ENCODE results near the gene CFAP61. TPM values are rescaled to one million over a fixed set of nuclear protein-coding genes. Genes with fewer than 3 reads are reported as not detected.

The CFAP61 gene
- total RNA-seq, 1 donor from 2014 or later: not detected

DNA sequence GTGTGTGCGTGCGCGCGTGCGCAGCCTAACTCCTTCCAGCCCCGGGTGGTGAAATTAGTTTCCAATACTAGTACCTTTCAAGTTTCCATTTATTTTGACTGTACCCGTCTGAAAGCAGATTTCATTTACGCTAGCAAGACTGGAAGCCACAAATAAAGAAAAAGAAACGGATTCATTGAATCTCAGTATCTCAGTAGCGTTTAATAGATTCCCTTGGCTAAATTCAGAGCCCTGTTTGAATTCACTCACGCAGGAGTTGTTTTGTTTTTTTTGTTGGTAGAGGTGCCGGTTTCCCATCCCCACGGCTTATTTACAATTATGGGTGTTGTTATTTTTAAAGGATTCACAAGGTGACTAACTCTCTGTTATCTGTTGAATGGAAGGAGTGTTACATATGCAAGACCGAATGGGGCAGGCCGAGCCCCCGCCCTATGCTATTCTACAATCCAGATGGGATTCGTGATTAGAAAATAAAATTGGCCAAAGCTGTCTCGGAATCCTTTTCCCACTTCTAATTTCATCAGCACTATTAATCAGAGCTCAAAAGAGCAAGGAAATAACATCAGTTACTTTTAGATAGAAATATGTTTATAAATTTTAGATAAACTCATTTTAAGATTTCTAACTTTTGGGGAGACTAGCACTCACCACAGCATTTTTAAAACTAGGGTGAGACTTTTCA, 313.3 kb downstream of the CFAP61 start:
- Mint-ChIP-seq H3K9me3 (ENCODE audit: unreplicated experiment) (peaks cover 9% of the 10 kb centered on the region), H3K36me3 (ENCODE audit: low read depth, unreplicated experiment) (no peaks in the 10 kb centered on the region), H3K27me3 (ENCODE audit: low read depth, unreplicated experiment) (peaks cover 59% of the 10 kb centered on the region), H3K4me1 (ENCODE audit: low read depth, unreplicated experiment) (peaks cover 6% of the 10 kb centered on the region), H3K4me3 (ENCODE audit: unreplicated experiment) (no peak overlapping the region), H3K27ac (ENCODE audit: unreplicated experiment) (peak overlapping the region; percentile 80)
- no peak overlapping the region for H3K9ac ChIP-seq (ENCODE audit: low read length)
- peaks cover 4% of the 10 kb centered on the region for H3K9me3 ChIP-seq (ENCODE audit: insufficient read depth, low read depth, low read length)
- no peak overlapping the region for H3K4me3 ChIP-seq (ENCODE audit: insufficient read depth, low read depth, low read length)
- H3K27me3 ChIP-seq (ENCODE audit: insufficient read depth, low read length): peaks cover 71% of the 10 kb centered on the region
- no peaks in the 10 kb centered on the region for H3K79me2 ChIP-seq (ENCODE audit: insufficient read depth, low read length)
- DNase-seq (ENCODE audit: low read depth): no peak
- TF ChIP-seq, protein P1, sequence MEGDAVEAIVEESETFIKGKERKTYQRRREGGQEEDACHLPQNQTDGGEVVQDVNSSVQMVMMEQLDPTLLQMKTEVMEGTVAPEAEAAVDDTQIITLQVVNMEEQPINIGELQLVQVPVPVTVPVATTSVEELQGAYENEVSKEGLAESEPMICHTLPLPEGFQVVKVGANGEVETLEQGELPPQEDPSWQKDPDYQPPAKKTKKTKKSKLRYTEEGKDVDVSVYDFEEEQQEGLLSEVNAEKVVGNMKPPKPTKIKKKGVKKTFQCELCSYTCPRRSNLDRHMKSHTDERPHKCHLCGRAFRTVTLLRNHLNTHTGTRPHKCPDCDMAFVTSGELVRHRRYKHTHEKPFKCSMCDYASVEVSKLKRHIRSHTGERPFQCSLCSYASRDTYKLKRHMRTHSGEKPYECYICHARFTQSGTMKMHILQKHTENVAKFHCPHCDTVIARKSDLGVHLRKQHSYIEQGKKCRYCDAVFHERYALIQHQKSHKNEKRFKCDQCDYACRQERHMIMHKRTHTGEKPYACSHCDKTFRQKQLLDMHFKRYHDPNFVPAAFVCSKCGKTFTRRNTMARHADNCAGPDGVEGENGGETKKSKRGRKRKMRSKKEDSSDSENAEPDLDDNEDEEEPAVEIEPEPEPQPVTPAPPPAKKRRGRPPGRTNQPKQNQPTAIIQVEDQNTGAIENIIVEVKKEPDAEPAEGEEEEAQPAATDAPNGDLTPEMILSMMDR (IDR thresholded peaks at IDR 0.05; ENCODE audit: insufficient read depth, low read depth, low read length): no peak
- TF ChIP-seq EZH2 (IDR thresholded peaks at IDR 0.05; ENCODE audit: insufficient read depth, low read length): no peak
- no peak overlapping the region for H3K27ac ChIP-seq (ENCODE audit: low read depth, low read length)
- no peak overlapping the region for H2AFZ ChIP-seq (ENCODE audit: low read depth, low read length)
- no peaks in the 10 kb centered on the region for H4K20me1 ChIP-seq (ENCODE audit: insufficient read depth, low read length)
- no peaks in the 10 kb centered on the region for H3K36me3 ChIP-seq (ENCODE audit: insufficient read depth, low read length)
- no peak overlapping the region for H3K4me2 ChIP-seq (ENCODE audit: low read length)
- no peaks in the 10 kb centered on the region for H3K4me1 ChIP-seq (ENCODE audit: insufficient read depth, low read length)
- no peak for FAIRE-seq

DNA sequence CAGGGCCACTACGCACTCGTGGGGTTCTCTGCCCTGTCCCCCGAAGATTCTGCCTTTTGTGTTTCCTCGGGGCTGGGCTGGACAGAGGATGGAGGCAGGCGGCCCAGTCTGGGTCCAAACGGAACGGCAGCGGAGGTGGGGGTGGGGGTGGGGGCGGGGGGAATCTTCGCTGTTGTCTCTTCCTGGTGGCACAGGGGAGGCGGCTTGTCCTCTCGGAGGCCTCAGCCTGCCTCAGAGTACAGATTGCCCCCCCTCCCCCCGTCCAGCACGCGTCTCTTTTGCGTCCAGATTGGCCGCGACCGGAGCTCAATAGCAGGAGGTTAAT, 314.2 kb downstream of the CFAP61 start:
- Mint-ChIP-seq H3K27ac (ENCODE audit: unreplicated experiment) (peak overlapping the region; percentile 62), H3K27me3 (ENCODE audit: low read depth, unreplicated experiment) (peaks cover 59% of the 10 kb centered on the region), H3K36me3 (ENCODE audit: low read depth, unreplicated experiment) (no peaks in the 10 kb centered on the region), H3K4me1 (ENCODE audit: low read depth, unreplicated experiment) (peaks cover 6% of the 10 kb centered on the region), H3K9me3 (ENCODE audit: unreplicated experiment) (peaks cover 9% of the 10 kb centered on the region), H3K4me3 (ENCODE audit: unreplicated experiment) (no peak overlapping the region)
- Histone ChIP-seq H3K4me3 (ENCODE audit: insufficient read depth, low read depth, low read length) (no peak overlapping the region), H3K79me2 (ENCODE audit: insufficient read depth, low read length) (no peaks in the 10 kb centered on the region), H3K4me1 (ENCODE audit: insufficient read depth, low read length) (no peaks in the 10 kb centered on the region), H4K20me1 (ENCODE audit: insufficient read depth, low read length) (peaks cover under 1% of the 10 kb centered on the region), H3K27me3 (ENCODE audit: insufficient read depth, low read length) (peaks cover 74% of the 10 kb centered on the region), H2AFZ (ENCODE audit: low read depth, low read length) (no peak overlapping the region), H3K9me3 (ENCODE audit: insufficient read depth, low read depth, low read length) (peaks cover 4% of the 10 kb centered on the region), H3K36me3 (ENCODE audit: insufficient read depth, low read length) (no peaks in the 10 kb centered on the region), H3K9ac (ENCODE audit: low read length) (no peak overlapping the region), H3K27ac (ENCODE audit: low read depth, low read length) (no peak overlapping the region), H3K4me2 (ENCODE audit: low read length) (no peak overlapping the region)
- DNase-seq (ENCODE audit: low read depth) (no peak), FAIRE-seq (no peak)
- TF ChIP-seq, protein P1 (IDR thresholded peaks at IDR 0.05; ENCODE audit: insufficient read depth, low read depth, low read length): no peak
- TF ChIP-seq EZH2 (IDR thresholded peaks at IDR 0.05; ENCODE audit: insufficient read depth, low read length): no peak

DNA sequence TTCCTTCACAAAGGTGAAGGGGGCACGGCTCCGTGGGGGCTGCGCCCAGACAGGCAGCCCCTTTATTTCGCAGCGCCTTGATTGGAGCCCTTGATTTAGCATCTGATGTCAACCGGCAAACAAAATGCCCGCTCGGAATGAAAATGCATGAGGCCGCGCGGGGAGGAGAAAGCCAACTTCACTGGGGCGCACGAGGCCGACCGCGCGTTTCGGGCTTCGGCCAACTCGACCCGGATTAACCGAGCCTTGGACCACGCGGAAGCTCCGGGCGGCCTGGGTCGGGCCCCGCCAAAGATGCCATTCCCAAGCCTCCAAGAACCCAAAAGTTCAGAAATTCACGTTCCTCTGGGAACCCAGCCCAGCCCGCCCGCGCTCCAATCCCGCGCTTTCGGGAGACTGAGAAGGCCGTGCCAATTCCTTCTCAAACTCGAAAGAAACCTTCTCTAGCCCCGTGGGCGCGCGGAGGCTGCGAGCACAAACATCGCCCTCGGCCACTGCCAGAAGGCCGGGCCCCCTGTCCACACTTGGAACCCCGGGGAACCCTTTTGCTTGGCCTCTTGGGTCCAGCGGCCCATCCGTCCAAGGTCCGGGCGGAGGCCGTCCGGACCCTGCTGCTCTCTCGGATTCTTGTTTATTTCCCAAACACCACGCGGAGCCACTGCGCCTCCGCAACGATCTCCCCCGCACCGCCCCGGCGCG, 314.7 kb downstream of the CFAP61 start:
- peaks cover 6% of the 10 kb centered on the region for H3K4me1 Mint-ChIP-seq (ENCODE audit: low read depth, unreplicated experiment)
- Histone ChIP-seq H3K27me3 (ENCODE audit: insufficient read depth, low read length) (peaks cover 74% of the 10 kb centered on the region), H3K4me3 (ENCODE audit: insufficient read depth, low read depth, low read length) (no peak overlapping the region), H3K4me2 (ENCODE audit: low read length) (no peak overlapping the region), H4K20me1 (ENCODE audit: insufficient read depth, low read length) (peaks cover 4% of the 10 kb centered on the region), H3K9ac (ENCODE audit: low read length) (no peak overlapping the region), H3K27ac (ENCODE audit: low read depth, low read length) (no peak overlapping the region), H3K9me3 (ENCODE audit: insufficient read depth, low read depth, low read length) (peaks cover 4% of the 10 kb centered on the region), H3K4me1 (ENCODE audit: insufficient read depth, low read length) (no peaks in the 10 kb centered on the region), H2AFZ (ENCODE audit: low read depth, low read length) (no peak overlapping the region), H3K36me3 (ENCODE audit: insufficient read depth, low read length) (no peaks in the 10 kb centered on the region), H3K79me2 (ENCODE audit: insufficient read depth, low read length) (no peaks in the 10 kb centered on the region)
- DNase-seq (ENCODE audit: low read depth) (no peak), FAIRE-seq (no peak)
- peak overlapping the region; percentile 12 for H3K27ac Mint-ChIP-seq (ENCODE audit: unreplicated experiment)
- peak; percentile 83 for TF ChIP-seq EZH2 (IDR thresholded peaks at IDR 0.05; ENCODE audit: insufficient read depth, low read length)
- TF ChIP-seq, protein P1 (IDR thresholded peaks at IDR 0.05; ENCODE audit: insufficient read depth, low read depth, low read length): no peak
- H3K27me3 Mint-ChIP-seq (ENCODE audit: low read depth, unreplicated experiment): peaks cover 60% of the 10 kb centered on the region
- peaks cover 9% of the 10 kb centered on the region for H3K9me3 Mint-ChIP-seq (ENCODE audit: unreplicated experiment)
- H3K4me3 Mint-ChIP-seq (ENCODE audit: unreplicated experiment): no peak overlapping the region
- H3K36me3 Mint-ChIP-seq (ENCODE audit: low read depth, unreplicated experiment): no peaks in the 10 kb centered on the region

Measured in astrocyte (in vitro differentiated cells and primary cell).